HepG2 (cell line): Measurements from ENCODE around the gene HLA-DOA. TPM values are rescaled to one million over a fixed set of nuclear protein-coding genes. Genes with fewer than 3 reads are reported as not detected.

Experiments used
- HIC2 ChIP-seq: sonication (generic); formaldehyde crosslinking; IDR thresholded peaks from 2 replicates; pipeline ENCODE4 v1.9.0; 2022; ENCODE audit warnings: low read depth, missing genetic modification reagents
- MLXIP ChIP-seq: sonication (generic); formaldehyde crosslinking; IDR thresholded peaks from 2 replicates; pipeline ENCODE4 v1.9.0; 2021; ENCODE audit warnings: missing genetic modification reagents, borderline replicate concordance
- MXI1 ChIP-seq: IDR thresholded peaks from 3 replicates; pipeline ENCODE4 v1.6.1; 2012; ENCODE audit warnings: low read depth, low read length, inconsistent platforms, borderline replicate concordance
- PAXIP1 ChIP-seq: sonication (generic); formaldehyde crosslinking; conservative IDR thresholded peaks from 2 replicates; pipeline ENCODE4 v1.4.0; 2020; ENCODE audit warnings: mild to moderate bottlenecking, missing genetic modification reagents, moderate library complexity
- RARG ChIP-seq: sonication (generic); formaldehyde crosslinking; IDR thresholded peaks from 2 replicates; pipeline ENCODE4 v1.4.0; 2020; ENCODE audit warnings: low read depth, mild to moderate bottlenecking, missing genetic modification reagents
- SOX6 ChIP-seq, 2 experiments: fragments of 450-650 bp in 1 of 2; sonication (generic) in 1 of 2; formaldehyde crosslinking in 1 of 2; IDR thresholded peaks; 2 replicates each; pipeline versions ENCODE4 v1.4.0 to v1.6.1; 2017 to 2020; ENCODE audit warnings: antibody characterized with exemption in 1 of 2, mild to moderate bottlenecking in 1 of 2, missing genetic modification reagents in 1 of 2
- SP4 ChIP-seq: sonication (generic); formaldehyde crosslinking; IDR thresholded peaks from 2 replicates; pipeline ENCODE4 v1.8.1; 2023; ENCODE audit warnings: mild to moderate bottlenecking, missing genetic modification reagents
- TAF1 ChIP-seq: sonication (generic); formaldehyde crosslinking; IDR thresholded peaks from 2 replicates; pipeline ENCODE4 v1.4.0; 2020; ENCODE audit warnings: missing genetic modification reagents
- U2AF2 ChIP-seq: fragments of 200-400 bp; formaldehyde crosslinking; IDR thresholded peaks from 2 replicates; pipeline ENCODE4 v1.6.1; 2017; ENCODE audit warnings: low read depth, mild to moderate bottlenecking, low read length
- ZNF136 ChIP-seq: sonication (generic); formaldehyde crosslinking; IDR thresholded peaks from 2 replicates; pipeline ENCODE4 v1.8.1; 2022; ENCODE audit warnings: low read depth, mild to moderate bottlenecking, moderate library complexity, missing genetic modification reagents
- ZNF143 ChIP-seq: sonication (generic); formaldehyde crosslinking; IDR thresholded peaks from 2 replicates; pipeline ENCODE4 v1.4.0; 2020; ENCODE audit warnings: missing genetic modification reagents
- ZNF354B ChIP-seq: sonication (generic); formaldehyde crosslinking; IDR thresholded peaks from 2 replicates; pipeline ENCODE4 v1.8.0; 2022; ENCODE audit warnings: mild to moderate bottlenecking, missing genetic modification reagents
- ZNF580 ChIP-seq: IDR thresholded peaks from 2 replicates; pipeline ENCODE4 v1.6.1; 2016; ENCODE audit warnings: low read depth, borderline replicate concordance
- ZNF792 ChIP-seq: IDR thresholded peaks from 2 replicates; pipeline ENCODE4 v1.6.1; 2016
- ZNF816 ChIP-seq: sonication (generic); formaldehyde crosslinking; IDR thresholded peaks from 2 replicates; pipeline ENCODE4 v1.8.0; 2022; ENCODE audit warnings: missing genetic modification reagents, mild to moderate bottlenecking, borderline replicate concordance
- ZNF891 ChIP-seq: sonication (generic); formaldehyde crosslinking; IDR thresholded peaks from 2 replicates; pipeline ENCODE4 v1.5.0; 2020; ENCODE audit warnings: mild to moderate bottlenecking, missing genetic modification reagents
- ZXDC ChIP-seq: sonication (generic); formaldehyde crosslinking; IDR thresholded peaks from 2 replicates; pipeline ENCODE4 v1.5.0; 2020; ENCODE audit warnings: mild to moderate bottlenecking, missing genetic modification reagents
- polyA plus RNA-seq, 8 experiments: library from polyadenylated mRNA; depleted of rRNA in 3 of 8; stranded (reverse) in 7 of 8; unstranded in 1 of 8; fragments of >200 nt; fragmentation: Illumina TruSeq in 4 of 8; extraction: Trizol in 4 of 8; gene quantifications; 2 replicates each; pipeline versions ENCODE4 v1.2.1 to v1.2.3, GENCODE V29; 2011 to 2016; ENCODE audit warnings: low read depth in 4 of 8, missing spikeins in 1 of 8, mixed read lengths in 1 of 8; ENCODE audit not compliant: insufficient read depth in 1 of 8
- total RNA-seq, 5 experiments: library from RNA; depleted of rRNA; stranded (reverse); fragments of >200 nt; fragmentation: Illumina TruSeq; extraction: Trizol; gene quantifications; 2 replicates each; pipeline ENCODE4 v1.2.3, GENCODE V29; 2016; ENCODE audit warnings: low read depth in 1 of 5

Gene HLA-DOA
- total and polyA plus RNA-seq, 2 of the 13 experiments (the other 11 are each of a cell fraction or from before 2014, with no cell fraction given), result 0.03 to 0.09 TPM

GRCh38 chr6:32968093-32968866 lies 41.1 kb downstream of the HLA-DOA start, which contains the start of gene BRD2 (continued):
- TF ChIP-seq SOX6 (IDR thresholded peaks at IDR 0.05) (no peak), SOX6 (CRISPR knock-in tag; IDR thresholded peaks at IDR 0.05) (no peak), ZNF580 (CRISPR knock-in tag) (peak; percentile 73), MLXIP (CRISPR knock-in tag) (no peak), HIC2 (peak; percentile 59; the same call in 1 of the 2 replicates), ZNF891 (CRISPR knock-in tag) (peak; percentile 95), ZNF816 (CRISPR knock-in tag) (peak; percentile 92; the same call in 1 of the 2 replicates), ZNF143 (CRISPR knock-in tag) (no peak), U2AF2 (no peak), TAF1 (peak; percentile 84), ZNF136 (CRISPR knock-in tag) (peak; percentile 86), MXI1 (peak; percentile 63; the same call in 1 of the 3 replicates), ZXDC (no peak; the same call in 1 of the 2 replicates), ZNF792 (CRISPR knock-in tag) (no peak; the same call in 1 of the 2 replicates), ZNF354B (CRISPR knock-in tag) (peak; percentile 86; the same call in 1 of the 2 replicates), SP4 (0 out of 2 replicates have a peak, but pooled peaks have one; percentile 33), PAXIP1 (peak; percentile 79), RARG (CRISPR knock-in tag) (no peak)
